ENCODE data around the gene COL4A3. TPM values are rescaled to one million over a fixed set of nuclear protein-coding genes. Genes with fewer than 3 reads are reported as not detected.

The COL4A3 gene
- total RNA-seq, 1 donor from 2014 or later, result not detected

DNA sequence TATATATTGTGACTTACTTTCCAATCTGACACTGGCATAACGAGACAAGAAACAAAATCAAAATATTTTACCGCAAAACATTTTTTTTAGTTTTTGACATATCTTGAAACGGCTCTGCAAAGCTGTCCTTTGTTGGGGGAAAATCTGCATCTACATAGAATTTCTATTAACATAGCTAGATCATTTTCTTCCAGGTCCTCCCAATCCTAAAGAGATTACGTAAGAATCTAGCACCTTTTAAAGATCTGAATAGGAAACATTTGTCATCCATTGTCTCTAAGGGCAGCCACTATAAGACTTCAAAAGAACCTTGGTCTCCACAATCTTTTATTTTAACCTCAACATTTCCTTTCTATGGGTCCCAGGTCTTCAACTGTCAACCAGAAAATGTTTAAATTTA is 159.4 kb downstream of the COL4A3 start:
- Mint-ChIP-seq H3K4me3 (peak overlapping the region; percentile 95), H3K4me1 (peaks cover 28% of the 10 kb centered on the region), H3K27me3 (ENCODE audit: low read depth) (no peaks in the 10 kb centered on the region)

DNA sequence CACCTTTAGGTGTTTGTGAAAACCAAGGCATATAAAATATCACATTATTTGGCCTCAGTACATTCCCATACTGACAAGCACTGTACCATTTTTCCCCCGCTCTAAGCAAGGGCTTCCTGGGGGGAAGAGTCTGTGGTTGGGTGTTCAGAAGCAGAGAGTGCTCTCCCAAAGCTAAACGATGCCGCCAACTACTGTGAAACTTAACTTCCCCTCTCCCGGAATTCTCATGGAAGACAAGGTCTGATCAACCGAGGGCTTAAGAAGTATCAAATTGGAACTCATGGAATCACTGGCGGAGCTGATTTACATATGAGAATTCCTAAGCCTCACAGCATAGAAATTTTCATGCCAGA is 160.2 kb downstream of the COL4A3 start:
- Mint-ChIP-seq H3K9me3 (peaks cover 21% of the 10 kb centered on the region), H3K4me3 (peak overlapping the region; percentile 95), H3K4me1 (peaks cover 28% of the 10 kb centered on the region), H3K27me3 (ENCODE audit: low read depth) (no peaks in the 10 kb centered on the region), H3K27ac (peak overlapping the region; percentile 99), H3K36me3 (peaks cover 11% of the 10 kb centered on the region)
- peak in 1 of 2 experiments; percentile 44 for DNase-seq (ENCODE audit: low spot score in 2 of 2, unreplicated experiment in 2 of 2)
- TF ChIP-seq, protein P1, sequence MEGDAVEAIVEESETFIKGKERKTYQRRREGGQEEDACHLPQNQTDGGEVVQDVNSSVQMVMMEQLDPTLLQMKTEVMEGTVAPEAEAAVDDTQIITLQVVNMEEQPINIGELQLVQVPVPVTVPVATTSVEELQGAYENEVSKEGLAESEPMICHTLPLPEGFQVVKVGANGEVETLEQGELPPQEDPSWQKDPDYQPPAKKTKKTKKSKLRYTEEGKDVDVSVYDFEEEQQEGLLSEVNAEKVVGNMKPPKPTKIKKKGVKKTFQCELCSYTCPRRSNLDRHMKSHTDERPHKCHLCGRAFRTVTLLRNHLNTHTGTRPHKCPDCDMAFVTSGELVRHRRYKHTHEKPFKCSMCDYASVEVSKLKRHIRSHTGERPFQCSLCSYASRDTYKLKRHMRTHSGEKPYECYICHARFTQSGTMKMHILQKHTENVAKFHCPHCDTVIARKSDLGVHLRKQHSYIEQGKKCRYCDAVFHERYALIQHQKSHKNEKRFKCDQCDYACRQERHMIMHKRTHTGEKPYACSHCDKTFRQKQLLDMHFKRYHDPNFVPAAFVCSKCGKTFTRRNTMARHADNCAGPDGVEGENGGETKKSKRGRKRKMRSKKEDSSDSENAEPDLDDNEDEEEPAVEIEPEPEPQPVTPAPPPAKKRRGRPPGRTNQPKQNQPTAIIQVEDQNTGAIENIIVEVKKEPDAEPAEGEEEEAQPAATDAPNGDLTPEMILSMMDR (IDR thresholded peaks at IDR 0.05; ENCODE audit: unreplicated experiment), result no peak

More for the DNA sequence above, 159.4 kb downstream of the COL4A3 start:
- Mint-ChIP-seq H3K36me3 (peaks cover 11% of the 10 kb centered on the region), H3K9me3 (peaks cover 24% of the 10 kb centered on the region), H3K27ac (no peak overlapping the region)
- TF ChIP-seq, protein P1 (IDR thresholded peaks at IDR 0.05; ENCODE audit: unreplicated experiment), result no peak
- DNase-seq (ENCODE audit: low spot score in 2 of 2, unreplicated experiment in 2 of 2), result no peak

DNA sequence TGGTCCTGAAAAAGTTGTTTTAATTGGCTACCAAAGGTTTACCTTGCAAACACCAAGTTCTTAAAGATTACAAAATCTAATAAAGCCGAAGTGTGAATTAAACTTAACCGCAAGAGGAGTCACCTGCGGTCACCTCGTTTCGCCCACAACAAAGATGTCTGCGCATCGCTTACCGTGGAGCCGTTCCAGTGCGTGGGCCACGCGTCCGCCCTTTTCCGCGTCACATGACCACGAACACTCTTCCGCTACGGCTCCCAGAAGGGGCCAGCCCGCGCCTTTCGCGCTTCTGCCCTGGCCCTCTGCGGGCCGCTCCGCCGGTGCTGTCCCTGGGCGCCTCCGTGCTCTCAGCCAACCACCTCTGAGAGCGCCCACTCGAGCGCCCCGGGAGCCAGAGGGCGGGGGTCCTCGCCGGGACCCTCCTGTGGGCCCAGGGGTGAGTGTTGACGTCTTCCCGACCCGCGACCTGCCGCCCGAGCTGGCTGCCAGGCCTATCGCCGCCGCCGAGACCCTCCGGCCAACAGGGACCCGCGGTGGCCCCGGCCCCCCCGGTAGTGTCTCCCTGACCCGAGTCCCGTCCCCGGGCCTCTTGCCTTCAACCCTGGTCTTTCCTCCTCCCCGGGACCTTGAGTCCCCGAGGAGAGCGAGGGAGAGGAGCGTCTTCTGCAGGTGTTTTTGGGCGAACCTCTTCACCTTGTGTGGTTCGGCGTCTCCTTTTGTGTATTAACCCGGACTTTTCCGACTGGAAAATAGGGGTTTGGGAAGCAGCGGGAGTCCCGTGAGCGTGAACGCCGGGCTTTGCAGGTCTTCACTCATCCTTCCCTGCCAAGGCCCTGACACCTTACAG is 160.8 kb downstream of the COL4A3 start, which contains the start of gene MFF:
MFF (plus strand) TSS at position 257 of the 844 bp plus-strand sequence. CDS start 5,415 bp downstream, outside the sequence.
- Mint-ChIP-seq H3K27me3 (ENCODE audit: low read depth) (no peaks in the 10 kb centered on the region), H3K4me3 (peak within 1 kb of the TSS; percentile 95), H3K27ac (peak within 1 kb of the TSS; percentile 99), H3K4me1 (peaks cover 28% of the 10 kb centered on the region), H3K36me3 (peaks cover 11% of the 10 kb centered on the region), H3K9me3 (peaks cover 21% of the 10 kb centered on the region)
- TF ChIP-seq, protein P1 (IDR thresholded peaks at IDR 0.05; ENCODE audit: unreplicated experiment), result no peak
- peak; percentile 74 to 89 for DNase-seq (ENCODE audit: low spot score in 2 of 2, unreplicated experiment in 2 of 2)

DNA sequence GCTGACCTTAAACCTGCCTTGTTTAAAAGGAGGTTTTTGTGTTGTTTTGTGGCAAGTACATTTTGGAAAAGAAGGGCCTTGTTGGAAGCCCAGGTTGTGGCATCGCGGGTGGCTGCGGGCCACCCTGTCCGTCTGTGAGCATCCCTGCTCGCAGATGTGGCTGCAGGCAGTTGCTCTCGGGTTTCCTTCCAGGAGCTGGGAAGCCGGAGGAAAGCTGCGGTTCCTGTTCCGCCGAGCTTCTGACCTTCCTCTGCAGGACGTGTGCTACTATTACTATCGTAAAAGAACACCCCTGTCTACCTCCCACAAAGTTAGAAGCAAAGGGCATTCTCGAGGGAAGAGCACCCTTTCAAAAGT is 161.4 kb downstream of the COL4A3 start:
- Mint-ChIP-seq H3K36me3 (peaks cover 15% of the 10 kb centered on the region), H3K4me1 (peaks cover 28% of the 10 kb centered on the region), H3K27me3 (ENCODE audit: low read depth) (no peaks in the 10 kb centered on the region), H3K27ac (peak overlapping the region; percentile 99), H3K9me3 (peaks cover 21% of the 10 kb centered on the region), H3K4me3 (peak overlapping the region; percentile 95)
- peak; percentile 23 to 52 for DNase-seq (ENCODE audit: low spot score in 2 of 2, unreplicated experiment in 2 of 2)
- TF ChIP-seq, protein P1 (IDR thresholded peaks at IDR 0.05; ENCODE audit: unreplicated experiment), result no peak

DNA sequence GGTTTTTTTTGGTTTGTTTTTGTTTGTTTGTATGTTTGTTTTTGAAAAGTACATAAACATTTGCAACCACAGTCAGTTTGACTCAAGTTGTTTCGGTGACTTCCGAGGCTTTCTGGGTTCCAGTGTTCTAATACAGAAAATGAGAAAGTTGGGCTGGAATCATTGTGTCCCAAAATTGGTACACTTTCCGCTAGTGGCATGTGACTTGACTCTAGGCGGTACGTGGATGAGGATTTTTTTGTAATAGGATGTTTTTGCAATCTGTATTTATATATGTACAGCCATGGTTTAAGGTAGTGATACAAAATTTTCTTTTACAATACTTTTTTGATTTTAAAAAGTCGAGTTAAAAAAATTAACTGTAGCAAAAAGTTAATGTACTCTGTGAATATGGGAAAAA is 162.4 kb downstream of the COL4A3 start:
- H3K27me3 Mint-ChIP-seq (ENCODE audit: low read depth), result no peaks in the 10 kb centered on the region
- no peak for DNase-seq (ENCODE audit: low spot score in 2 of 2, unreplicated experiment in 2 of 2)
- peak overlapping the region; percentile 36 for H3K27ac Mint-ChIP-seq
- TF ChIP-seq, protein P1 (IDR thresholded peaks at IDR 0.05; ENCODE audit: unreplicated experiment), result no peak
- peak overlapping the region; percentile 95 for H3K4me3 Mint-ChIP-seq
- peaks cover 28% of the 10 kb centered on the region for H3K4me1 Mint-ChIP-seq
- peaks cover 20% of the 10 kb centered on the region for H3K9me3 Mint-ChIP-seq
- peaks cover 23% of the 10 kb centered on the region for H3K36me3 Mint-ChIP-seq
